Measurements from ENCODE around the gene TIGD1.

TIGD1 gene

DNA sequence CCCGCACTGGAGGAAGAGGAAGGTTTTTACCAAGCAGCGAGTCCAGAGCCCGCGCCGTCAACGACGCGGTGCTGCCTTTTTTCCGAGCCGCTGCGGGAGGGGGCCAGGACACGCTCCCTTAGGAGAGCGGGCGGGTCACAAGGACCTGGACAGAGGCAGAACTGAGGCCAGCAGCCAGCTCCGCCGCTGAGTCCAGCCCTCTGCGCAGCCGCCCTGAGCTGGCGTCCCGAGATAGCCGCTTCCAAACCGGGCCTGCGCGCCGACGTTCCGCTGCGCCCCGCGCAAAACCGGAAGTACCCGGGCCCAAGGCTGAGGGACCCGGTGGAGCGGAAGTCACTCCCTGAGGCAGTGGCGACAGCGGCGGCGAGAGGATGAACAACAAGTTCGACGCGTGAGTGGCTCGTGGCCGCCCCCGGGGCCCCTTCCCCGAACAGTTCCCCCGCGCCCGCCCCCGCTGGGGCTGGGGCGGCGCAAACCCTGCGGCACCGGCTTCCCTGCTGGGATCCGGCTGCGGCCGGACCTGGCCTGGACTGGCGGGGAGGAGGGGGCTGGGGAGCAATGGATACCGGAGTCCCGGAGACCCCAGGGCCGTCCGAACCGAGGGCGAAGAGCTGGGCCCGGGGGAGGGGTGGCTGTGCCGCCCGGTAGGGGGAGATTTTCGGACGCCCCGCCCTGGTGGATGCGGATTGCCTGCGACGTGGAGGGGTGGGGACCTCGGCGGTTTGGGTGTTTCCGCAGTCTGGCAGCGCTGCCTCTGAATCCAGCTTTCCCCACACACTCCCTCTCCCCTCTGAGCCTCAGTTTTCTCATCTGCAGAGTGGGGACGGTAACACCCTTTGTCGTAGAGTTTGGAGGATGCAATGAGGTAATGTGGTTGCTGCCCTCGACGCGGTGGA is at the start of gene TIGD1, which contains the start of gene EIF4E2:
TIGD1 (minus strand) TSS at position 204 of the 896 bp plus-strand sequence. CDS start 675 bp downstream, outside the sequence.
EIF4E2 (plus strand) TSS at position 336 of the 896 bp plus-strand sequence; CDS start at position 372, 36 bp downstream.
- H3K27ac Mint-ChIP-seq: peak within 1 kb of the TSS; percentile 98
- peak; percentile 96 for ATAC-seq
- H3K36me3 Mint-ChIP-seq: peaks cover 54% of the 10 kb centered on the region

DNA sequence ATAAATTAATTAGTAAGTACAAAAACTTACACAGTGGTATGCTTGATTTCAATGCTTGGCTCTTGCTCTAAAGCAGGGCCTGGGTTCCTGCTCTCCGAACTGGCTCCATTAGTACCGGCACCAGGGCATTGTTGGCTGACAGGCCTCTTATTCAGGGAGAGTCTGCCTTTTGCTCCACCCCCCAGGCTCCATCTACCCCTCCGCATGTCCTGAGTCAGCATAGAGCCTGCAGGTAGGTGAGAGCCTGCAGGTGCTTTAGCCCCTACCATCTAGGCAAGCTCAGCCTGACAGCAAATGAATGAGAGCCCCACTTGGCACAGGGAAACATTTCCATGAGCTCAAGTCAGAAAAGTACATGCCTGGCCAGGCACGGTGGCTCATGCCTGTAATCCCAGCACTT is 47.9 kb upstream of the TIGD1 start:
- ATAC-seq (no peak), DNase-seq (ENCODE audit: low spot score in 2 of 2) (no peak)
- Mint-ChIP-seq H3K4me1 (peaks cover 1% of the 10 kb centered on the region), H3K36me3 (no peaks in the 10 kb centered on the region), H3K9me3 (no peaks in the 10 kb centered on the region), H3K4me3 (no peak overlapping the region), H3K27ac (no peak overlapping the region)

More for the DNA sequence above, at the start of gene TIGD1, which contains the start of gene EIF4E2:
- peaks cover 68% of the 10 kb centered on the region for H3K4me1 Mint-ChIP-seq
- peak within 1 kb of the TSS; percentile 89 for H3K4me3 Mint-ChIP-seq
- peak; percentile 85 to 94 for DNase-seq (ENCODE audit: low spot score in 2 of 2)
- H3K9me3 Mint-ChIP-seq: no peaks in the 10 kb centered on the region

GRCh38 chr2:232597362-232598079 is 47.2 kb upstream of the TIGD1 start:
- DNase-seq (ENCODE audit: low spot score in 2 of 2) (no peak), ATAC-seq (no peak)
- Mint-ChIP-seq H3K4me1 (peaks cover 6% of the 10 kb centered on the region), H3K36me3 (no peaks in the 10 kb centered on the region), H3K9me3 (no peaks in the 10 kb centered on the region), H3K4me3 (no peak overlapping the region), H3K27ac (no peak overlapping the region)

DNA sequence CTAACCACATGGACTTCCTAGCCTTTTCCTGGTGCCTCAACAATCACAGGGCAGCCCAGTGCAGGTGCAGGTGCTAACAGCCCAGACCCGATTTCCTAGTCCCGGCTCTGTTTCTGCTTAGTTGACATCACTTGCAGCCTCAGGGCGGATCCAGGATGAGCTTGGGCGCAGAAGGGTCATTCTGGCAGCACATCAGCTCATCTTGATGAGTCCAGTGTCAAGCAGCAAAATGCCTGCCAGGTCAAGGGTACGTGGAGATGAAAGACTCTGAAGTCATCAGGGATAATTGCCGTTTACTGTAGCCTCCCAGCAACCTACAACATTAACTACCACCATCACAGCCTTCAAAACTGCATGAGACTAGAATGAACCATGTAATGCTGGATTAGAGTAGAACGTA is 43.6 kb upstream of the TIGD1 start:
- no peak for ATAC-seq
- peak overlapping the region; percentile 32 for H3K27ac Mint-ChIP-seq
- H3K4me3 Mint-ChIP-seq: no peak overlapping the region
- no peaks in the 10 kb centered on the region for H3K36me3 Mint-ChIP-seq
- H3K4me1 Mint-ChIP-seq: peaks cover 6% of the 10 kb centered on the region
- no peak for DNase-seq (ENCODE audit: low spot score in 2 of 2)
- no peaks in the 10 kb centered on the region for H3K9me3 Mint-ChIP-seq

DNA sequence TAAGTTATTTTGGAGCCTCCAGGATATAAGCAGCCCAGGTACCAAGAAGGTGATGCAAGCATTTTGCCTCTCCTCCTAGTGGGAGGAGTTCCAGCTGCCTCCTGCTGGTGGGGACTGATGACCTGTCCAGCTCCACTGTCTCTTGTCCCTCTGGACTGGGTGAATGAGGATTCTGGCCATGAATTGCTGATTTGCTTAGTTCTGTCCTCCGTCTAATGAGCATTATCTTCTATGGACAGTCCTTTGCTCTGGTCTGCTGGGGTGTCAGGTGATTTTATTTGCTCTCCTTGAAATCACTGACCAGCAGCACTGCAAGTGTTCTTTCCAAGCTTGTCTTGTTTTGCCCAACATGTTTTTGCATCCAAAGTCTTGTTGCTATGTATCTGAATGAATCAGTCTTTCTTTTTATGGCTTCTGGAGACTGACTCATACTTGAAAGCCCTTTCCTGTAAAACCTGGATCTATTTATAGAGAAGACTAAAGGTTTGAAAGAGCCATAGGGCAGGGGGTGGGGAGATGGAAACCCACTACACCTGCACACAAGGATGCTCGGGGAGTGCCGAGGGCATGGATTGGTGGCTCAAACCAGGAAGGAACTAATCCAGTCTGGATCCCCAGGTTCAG is 42.5 kb upstream of the TIGD1 start:
- no peaks in the 10 kb centered on the region for H3K9me3 Mint-ChIP-seq
- peaks cover 6% of the 10 kb centered on the region for H3K4me1 Mint-ChIP-seq
- ATAC-seq: peak; percentile 63
- peak overlapping the region; percentile 83 for H3K27ac Mint-ChIP-seq
- no peaks in the 10 kb centered on the region for H3K36me3 Mint-ChIP-seq
- no peak overlapping the region for H3K4me3 Mint-ChIP-seq
- DNase-seq (ENCODE audit: low spot score in 2 of 2): no peak

GRCh38 chr2:232588680-232589585 is 38.6 kb upstream of the TIGD1 start:
- DNase-seq (ENCODE audit: low spot score in 2 of 2) (no peak), ATAC-seq (no peak)
- H3K4me3 Mint-ChIP-seq: no peak overlapping the region
- H3K27ac Mint-ChIP-seq: no peak overlapping the region
- no peaks in the 10 kb centered on the region for H3K36me3 Mint-ChIP-seq
- no peaks in the 10 kb centered on the region for H3K9me3 Mint-ChIP-seq
- peaks cover 6% of the 10 kb centered on the region for H3K4me1 Mint-ChIP-seq

DNA sequence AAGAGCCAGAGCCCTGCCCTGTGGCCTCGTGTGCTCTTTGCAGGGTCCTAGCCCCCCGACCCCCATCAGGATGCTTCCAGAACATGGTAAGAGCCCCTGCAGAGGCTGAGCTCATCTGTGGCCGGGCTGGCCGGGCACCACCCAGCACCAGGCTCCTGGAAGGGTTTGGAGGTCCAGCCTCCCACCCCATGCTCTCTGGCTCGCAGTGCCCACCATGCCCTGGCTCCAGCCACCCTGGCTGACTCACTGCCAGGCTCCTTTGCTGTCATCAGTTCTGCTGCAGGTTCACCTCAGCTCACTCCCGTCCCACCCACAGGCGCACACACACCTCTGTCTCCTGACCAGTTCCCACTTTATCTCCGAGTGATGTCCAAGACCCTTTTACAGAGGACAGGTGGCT is 37.7 kb upstream of the TIGD1 start:
- no peak for ATAC-seq
- H3K36me3 Mint-ChIP-seq: peaks cover 4% of the 10 kb centered on the region

GRCh38 chr2:232587512-232587911 is 37.2 kb upstream of the TIGD1 start:
- Mint-ChIP-seq H3K9me3 (no peaks in the 10 kb centered on the region), H3K4me3 (no peak overlapping the region), H3K36me3 (peaks cover 8% of the 10 kb centered on the region), H3K4me1 (no peaks in the 10 kb centered on the region), H3K27ac (no peak overlapping the region)
- ATAC-seq (peak; percentile 31), DNase-seq (ENCODE audit: low spot score in 2 of 2) (no peak)

More for the DNA sequence above, 37.7 kb upstream of the TIGD1 start:
- no peak for DNase-seq (ENCODE audit: low spot score in 2 of 2)
- Mint-ChIP-seq H3K27ac (no peak overlapping the region), H3K9me3 (no peaks in the 10 kb centered on the region), H3K4me3 (no peak overlapping the region), H3K4me1 (peaks cover 3% of the 10 kb centered on the region)

GRCh38 chr2:232586943-232587505 is 36.7 kb upstream of the TIGD1 start:
- DNase-seq (ENCODE audit: low spot score in 2 of 2): no peak
- peaks cover 12% of the 10 kb centered on the region for H3K36me3 Mint-ChIP-seq
- ATAC-seq: no peak
- H3K9me3 Mint-ChIP-seq: no peaks in the 10 kb centered on the region
- no peak overlapping the region for H3K27ac Mint-ChIP-seq
- no peak overlapping the region for H3K4me3 Mint-ChIP-seq
- H3K4me1 Mint-ChIP-seq: no peaks in the 10 kb centered on the region

DNA sequence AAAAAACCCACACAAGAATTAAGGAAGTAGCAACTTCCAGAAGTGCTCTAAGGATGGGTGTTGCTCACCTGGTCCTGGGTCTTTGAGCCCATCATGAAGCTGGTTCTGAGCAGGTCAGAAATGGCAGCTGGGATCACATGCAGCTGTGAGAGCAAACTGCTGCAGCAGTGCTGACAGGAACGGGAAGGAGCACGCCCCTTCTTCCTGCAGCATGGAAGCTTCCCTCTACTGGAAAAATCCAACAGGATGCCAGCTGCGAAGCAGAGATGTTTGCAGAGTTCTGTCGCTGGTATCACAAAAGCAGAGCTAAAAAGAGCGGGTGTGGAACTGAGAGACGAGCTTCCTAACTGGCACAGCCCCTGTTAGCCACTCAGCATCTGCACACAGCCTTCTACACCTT is 33.9 kb upstream of the TIGD1 start:
- DNase-seq (ENCODE audit: low spot score in 2 of 2) (no peak), ATAC-seq (no peak)
- no peak overlapping the region for H3K27ac Mint-ChIP-seq
- peaks cover 8% of the 10 kb centered on the region for H3K4me1 Mint-ChIP-seq
- no peak overlapping the region for H3K4me3 Mint-ChIP-seq
- H3K36me3 Mint-ChIP-seq: peaks cover 30% of the 10 kb centered on the region
- H3K9me3 Mint-ChIP-seq: no peaks in the 10 kb centered on the region

GRCh38 chr2:232581725-232582124 is 31.4 kb upstream of the TIGD1 start:
- H3K4me3 Mint-ChIP-seq: no peak overlapping the region
- DNase-seq (ENCODE audit: low spot score in 2 of 2): no peak

DNA sequence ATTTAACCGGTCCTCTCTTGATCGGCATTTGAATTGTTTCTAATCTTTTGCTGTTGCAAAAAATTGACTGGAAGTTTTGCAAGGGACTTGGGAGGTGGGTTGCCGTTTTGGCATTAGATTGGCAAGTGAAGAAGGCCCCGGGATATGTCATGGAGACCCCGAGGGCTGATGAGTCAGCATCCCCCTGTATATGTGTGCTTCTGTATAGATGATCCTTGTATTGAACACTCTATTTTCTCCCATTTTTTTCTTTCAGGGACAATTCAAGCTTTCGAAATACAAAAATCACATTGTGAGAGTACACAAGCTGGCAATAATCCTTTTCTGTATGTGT is 30.3 kb upstream of the TIGD1 start:
- no peak for ATAC-seq
- H3K4me3 Mint-ChIP-seq: no peak overlapping the region
- peaks cover 8% of the 10 kb centered on the region for H3K4me1 Mint-ChIP-seq
- H3K9me3 Mint-ChIP-seq: no peaks in the 10 kb centered on the region
- no peak for DNase-seq (ENCODE audit: low spot score in 2 of 2)
- H3K36me3 Mint-ChIP-seq: peaks cover 45% of the 10 kb centered on the region
- peak overlapping the region; percentile 45 for H3K27ac Mint-ChIP-seq

More at GRCh38 chr2:232581725-232582124, 31.4 kb upstream of the TIGD1 start:
- H3K27ac Mint-ChIP-seq: peak overlapping the region; percentile 53
- H3K36me3 Mint-ChIP-seq: peaks cover 37% of the 10 kb centered on the region
- no peak for ATAC-seq
- no peaks in the 10 kb centered on the region for H3K9me3 Mint-ChIP-seq
- H3K4me1 Mint-ChIP-seq: peaks cover 8% of the 10 kb centered on the region

DNA sequence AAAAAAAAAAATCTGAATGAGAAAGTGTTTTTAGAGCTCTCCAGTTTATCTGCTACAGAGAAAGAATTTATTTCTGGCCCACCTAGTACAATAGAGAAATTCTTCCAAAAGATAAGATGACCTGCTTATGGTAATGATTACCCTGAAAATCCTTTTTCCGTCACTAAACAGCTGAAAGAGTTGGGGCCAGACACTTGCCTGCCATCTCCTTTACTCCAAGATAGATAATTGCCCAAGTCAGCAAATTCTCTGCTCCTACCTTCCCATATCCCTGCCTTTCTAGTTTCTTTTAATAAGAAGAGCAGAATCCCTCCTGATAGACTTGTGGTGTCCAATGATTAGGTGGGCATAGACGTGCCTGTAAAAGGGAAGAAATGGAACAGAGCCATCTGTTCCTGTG is 28.3 kb upstream of the TIGD1 start:
- Mint-ChIP-seq H3K27ac (no peak overlapping the region), H3K9me3 (no peaks in the 10 kb centered on the region), H3K4me3 (no peak overlapping the region), H3K4me1 (peaks cover 8% of the 10 kb centered on the region), H3K36me3 (peaks cover 64% of the 10 kb centered on the region)
- DNase-seq (ENCODE audit: low spot score in 2 of 2) (no peak), ATAC-seq (no peak)

DNA sequence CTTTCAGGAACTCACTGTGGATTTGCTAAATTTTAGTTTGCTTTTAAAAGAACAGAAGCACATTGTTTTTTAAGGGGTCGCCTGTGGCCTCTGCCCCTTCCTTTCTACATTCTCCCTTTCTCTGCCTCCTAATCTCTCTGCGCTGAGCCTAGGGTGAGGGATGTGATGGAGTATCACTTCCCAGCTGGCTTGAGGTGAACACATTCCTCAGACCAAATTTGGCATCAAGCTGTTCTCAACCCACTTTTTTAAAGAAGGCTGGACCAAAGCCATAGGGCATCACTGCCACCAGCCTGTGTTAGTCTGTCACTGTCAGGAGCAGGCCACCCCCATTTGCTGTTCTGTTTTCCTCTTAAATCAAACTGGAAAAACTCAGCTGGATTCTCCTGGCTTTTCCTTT is 27.5 kb upstream of the TIGD1 start:
- no peak for DNase-seq (ENCODE audit: low spot score in 2 of 2)
- H3K4me1 Mint-ChIP-seq: peaks cover 8% of the 10 kb centered on the region
- ATAC-seq: no peak
- peak overlapping the region; percentile 70 for H3K27ac Mint-ChIP-seq
- no peak overlapping the region for H3K4me3 Mint-ChIP-seq
- H3K9me3 Mint-ChIP-seq: no peaks in the 10 kb centered on the region
- H3K36me3 Mint-ChIP-seq: peaks cover 66% of the 10 kb centered on the region
